ENCODE results near the gene PDZD4. TPM values are rescaled to one million over a fixed set of nuclear protein-coding genes. Genes with fewer than 3 reads are reported as not detected.

PDZD4 gene
- total and polyA plus RNA-seq, 5 donors from 2014 or later = 4.9 TPM; not detected in 4

GRCh38 chrX:153870791-153871360 lies 40.5 kb upstream of the PDZD4 start:
- Histone ChIP-seq H3K4me1 (ENCODE audit: control insufficient read depth, insufficient read depth, low read length, poor library complexity, severe bottlenecking) (no peaks in the 10 kb centered on the region), H3K4me3 (ENCODE audit: low read depth, low read length) (no peak overlapping the region), H3K27ac (ENCODE audit: insufficient read depth, low read length, poor library complexity, severe bottlenecking) (no peak overlapping the region), H3K9me3 (ENCODE audit: control insufficient read depth in 2 of 2, low read length in 2 of 2) (no peaks in the 10 kb centered on the region), H3K36me3 (ENCODE audit: control insufficient read depth, insufficient read depth, low read length) (no peaks in the 10 kb centered on the region), H3K27me3 (ENCODE audit: control insufficient read depth, insufficient read depth, low read length) (no peaks in the 10 kb centered on the region)
- Mint-ChIP-seq H3K36me3 (no peaks in the 10 kb centered on the region), H3K4me3 (no peak overlapping the region), H3K4me1 (peaks cover 0 to 3% (median 1%) of the 10 kb centered on the region in 4 donors), H3K9me3 (peaks cover 0 to 8% (median 0%) of the 10 kb centered on the region in 7 donors), H3K27me3 (peaks cover 7% of the 10 kb centered on the region), H3K27ac (no peak overlapping the region)
- DNase-seq (no peak), ATAC-seq (ENCODE audit: low read depth in 2 of 2) (no peak)

- no peaks in the 10 kb centered on the region for H3K36me3 Mint-ChIP-seq
- H3K4me1 Mint-ChIP-seq = peaks cover 0 to 3% (median 1%) of the 10 kb centered on the region in 4 donors
- Histone ChIP-seq H3K27me3 (ENCODE audit: control insufficient read depth, insufficient read depth, low read length) (no peaks in the 10 kb centered on the region), H3K4me1 (ENCODE audit: control insufficient read depth, insufficient read depth, low read length, poor library complexity, severe bottlenecking) (no peaks in the 10 kb centered on the region), H3K4me3 (ENCODE audit: low read depth, low read length) (no peak overlapping the region), H3K27ac (ENCODE audit: insufficient read depth, low read length, poor library complexity, severe bottlenecking) (no peak overlapping the region), H3K9me3 (ENCODE audit: control insufficient read depth in 2 of 2, low read length in 2 of 2) (no peaks in the 10 kb centered on the region), H3K36me3 (ENCODE audit: control insufficient read depth, insufficient read depth, low read length) (no peaks in the 10 kb centered on the region)
- DNase-seq (no peak), ATAC-seq (ENCODE audit: low read depth in 2 of 2) (no peak)
- H3K27ac Mint-ChIP-seq = no peak overlapping the region
- no peak overlapping the region for H3K4me3 Mint-ChIP-seq
- peaks cover 0 to 8% (median 0%) of the 10 kb centered on the region in 7 donors for H3K9me3 Mint-ChIP-seq
- peaks cover 4% of the 10 kb centered on the region for H3K27me3 Mint-ChIP-seq
Measured at GRCh38 chrX:153870288-153870690, 39.9 kb upstream of the PDZD4 start.

GRCh38 chrX:153869473-153870287 lies 39.3 kb upstream of the PDZD4 start:
- H3K27me3 ChIP-seq (ENCODE audit: control insufficient read depth, insufficient read depth, low read length) = no peaks in the 10 kb centered on the region
- Mint-ChIP-seq H3K4me1 (peaks cover 0 to under 1% (median 0%) of the 10 kb centered on the region in 4 donors), H3K27me3 (no peaks in the 10 kb centered on the region), H3K27ac (no peak overlapping the region), H3K36me3 (no peaks in the 10 kb centered on the region), H3K4me3 (no peak overlapping the region), H3K9me3 (peaks cover 0 to 4% (median 0%) of the 10 kb centered on the region in 7 donors)
- no peaks in the 10 kb centered on the region for H3K4me1 ChIP-seq (ENCODE audit: control insufficient read depth, insufficient read depth, low read length, poor library complexity, severe bottlenecking)
- ATAC-seq (ENCODE audit: low read depth in 2 of 2) = no peak
- no peak overlapping the region for H3K27ac ChIP-seq (ENCODE audit: insufficient read depth, low read length, poor library complexity, severe bottlenecking)
- DNase-seq = no peak
- H3K9me3 ChIP-seq (ENCODE audit: control insufficient read depth in 2 of 2, low read length in 2 of 2) = no peaks in the 10 kb centered on the region
- H3K4me3 ChIP-seq (ENCODE audit: low read depth, low read length) = no peak overlapping the region
- no peaks in the 10 kb centered on the region for H3K36me3 ChIP-seq (ENCODE audit: control insufficient read depth, insufficient read depth, low read length)

GRCh38 chrX:153868576-153869472 lies 38.5 kb upstream of the PDZD4 start:
- Mint-ChIP-seq H3K4me3 (no peak overlapping the region), H3K27ac (no peak overlapping the region), H3K4me1 (no peaks in the 10 kb centered on the region), H3K27me3 (no peaks in the 10 kb centered on the region), H3K36me3 (no peaks in the 10 kb centered on the region), H3K9me3 (peaks cover 0 to 2% (median 0%) of the 10 kb centered on the region in 7 donors)
- ATAC-seq (ENCODE audit: low read depth in 2 of 2) (no peak), DNase-seq (no peak)
- Histone ChIP-seq H3K27me3 (ENCODE audit: control insufficient read depth, insufficient read depth, low read length) (no peaks in the 10 kb centered on the region), H3K27ac (ENCODE audit: insufficient read depth, low read length, poor library complexity, severe bottlenecking) (no peak overlapping the region), H3K4me3 (ENCODE audit: low read depth, low read length) (no peak overlapping the region), H3K9me3 (ENCODE audit: control insufficient read depth in 2 of 2, low read length in 2 of 2) (no peaks in the 10 kb centered on the region), H3K36me3 (ENCODE audit: control insufficient read depth, insufficient read depth, low read length) (no peaks in the 10 kb centered on the region), H3K4me1 (ENCODE audit: control insufficient read depth, insufficient read depth, low read length, poor library complexity, severe bottlenecking) (no peaks in the 10 kb centered on the region)

- Histone ChIP-seq H3K27ac (ENCODE audit: insufficient read depth, low read length, poor library complexity, severe bottlenecking) (no peak overlapping the region), H3K9me3 (ENCODE audit: control insufficient read depth in 2 of 2, low read length in 2 of 2) (no peaks in the 10 kb centered on the region), H3K4me1 (ENCODE audit: control insufficient read depth, insufficient read depth, low read length, poor library complexity, severe bottlenecking) (no peaks in the 10 kb centered on the region), H3K4me3 (ENCODE audit: low read depth, low read length) (no peak overlapping the region), H3K27me3 (ENCODE audit: control insufficient read depth, insufficient read depth, low read length) (no peaks in the 10 kb centered on the region), H3K36me3 (ENCODE audit: control insufficient read depth, insufficient read depth, low read length) (no peaks in the 10 kb centered on the region)
- Mint-ChIP-seq H3K27ac (no peak overlapping the region), H3K4me1 (no peaks in the 10 kb centered on the region), H3K4me3 (no peak overlapping the region), H3K27me3 (no peaks in the 10 kb centered on the region), H3K9me3 (no peaks in the 10 kb centered on the region), H3K36me3 (no peaks in the 10 kb centered on the region)
- DNase-seq (no peak), ATAC-seq (ENCODE audit: low read depth in 2 of 2) (no peak)
Measured at GRCh38 chrX:153867671-153868070, 37.3 kb upstream of the PDZD4 start.

GRCh38 chrX:153867139-153867538 lies 36.8 kb upstream of the PDZD4 start:
- Histone ChIP-seq H3K4me1 (ENCODE audit: control insufficient read depth, insufficient read depth, low read length, poor library complexity, severe bottlenecking) (no peaks in the 10 kb centered on the region), H3K9me3 (ENCODE audit: control insufficient read depth in 2 of 2, low read length in 2 of 2) (no peaks in the 10 kb centered on the region), H3K36me3 (ENCODE audit: control insufficient read depth, insufficient read depth, low read length) (no peaks in the 10 kb centered on the region), H3K27me3 (ENCODE audit: control insufficient read depth, insufficient read depth, low read length) (no peaks in the 10 kb centered on the region), H3K4me3 (ENCODE audit: low read depth, low read length) (no peak overlapping the region), H3K27ac (ENCODE audit: insufficient read depth, low read length, poor library complexity, severe bottlenecking) (no peak overlapping the region)
- no peak overlapping the region for H3K4me3 Mint-ChIP-seq
- no peak for DNase-seq
- ATAC-seq (ENCODE audit: low read depth in 2 of 2) = no peak
- H3K4me1 Mint-ChIP-seq = no peaks in the 10 kb centered on the region
- H3K27ac Mint-ChIP-seq = no peak overlapping the region
- no peaks in the 10 kb centered on the region for H3K36me3 Mint-ChIP-seq
- no peaks in the 10 kb centered on the region for H3K9me3 Mint-ChIP-seq
- H3K27me3 Mint-ChIP-seq = no peaks in the 10 kb centered on the region

- Mint-ChIP-seq H3K36me3 (no peaks in the 10 kb centered on the region), H3K4me1 (no peaks in the 10 kb centered on the region), H3K9me3 (no peaks in the 10 kb centered on the region), H3K27ac (no peak overlapping the region), H3K4me3 (no peak overlapping the region), H3K27me3 (no peaks in the 10 kb centered on the region)
- no peaks in the 10 kb centered on the region for H3K4me1 ChIP-seq (ENCODE audit: control insufficient read depth, insufficient read depth, low read length, poor library complexity, severe bottlenecking)
- H3K9me3 ChIP-seq (ENCODE audit: control insufficient read depth in 2 of 2, low read length in 2 of 2) = no peaks in the 10 kb centered on the region
- ATAC-seq (ENCODE audit: low read depth in 2 of 2) (no peak), DNase-seq (no peak)
- no peaks in the 10 kb centered on the region for H3K27me3 ChIP-seq (ENCODE audit: control insufficient read depth, insufficient read depth, low read length)
- H3K4me3 ChIP-seq (ENCODE audit: low read depth, low read length) = no peak overlapping the region
- no peaks in the 10 kb centered on the region for H3K36me3 ChIP-seq (ENCODE audit: control insufficient read depth, insufficient read depth, low read length)
- H3K27ac ChIP-seq (ENCODE audit: insufficient read depth, low read length, poor library complexity, severe bottlenecking) = no peak overlapping the region
Measured at GRCh38 chrX:153866302-153867019, 36.1 kb upstream of the PDZD4 start.
